AG10803 (cell line): ENCODE data around the gene SUPT3H.

Experiments
- DNase-seq: peaks from one replicate; pipeline ENCODE4 v3.0.0; 2010; ENCODE audit warnings: low read depth
- H3K4me3 ChIP-seq: 2 replicates; pipeline ENCODE4 v1.5.1; 2011; ENCODE audit warnings: mild to moderate bottlenecking, low read length, control low read depth
- CTCF ChIP-seq: conservative IDR thresholded peaks from 2 replicates; pipeline ENCODE4 v1.5.1; 2011; ENCODE audit warnings: mild to moderate bottlenecking, low read length, control low read depth, inconsistent platforms

The SUPT3H gene

GRCh38 chr6:45138765-45139164, 239.0 kb downstream of the SUPT3H start:
- DNase-seq = no peak
- TF ChIP-seq CTCF = no peak
- H3K4me3 ChIP-seq = no peak overlapping the region

GRCh38 chr6:45136495-45136894, 241.2 kb downstream of the SUPT3H start:
- no peak for TF ChIP-seq CTCF
- DNase-seq = no peak
- H3K4me3 ChIP-seq = no peak overlapping the region

GRCh38 chr6:45132658-45133294, 245.0 kb downstream of the SUPT3H start:
- no peak for TF ChIP-seq CTCF
- DNase-seq = no peak
- no peak overlapping the region for H3K4me3 ChIP-seq

GRCh38 chr6:45132059-45132458, 245.7 kb downstream of the SUPT3H start:
- peak; percentile 35 for DNase-seq
- TF ChIP-seq CTCF = no peak
- no peak overlapping the region for H3K4me3 ChIP-seq

- H3K4me3 ChIP-seq = no peak overlapping the region
- TF ChIP-seq CTCF = no peak
- DNase-seq = no peak
These were observed 248.7 kb downstream of the SUPT3H start for GRCh38 chr6:45129051-45129450.

GRCh38 chr6:45127185-45127584, 250.5 kb downstream of the SUPT3H start:
- TF ChIP-seq CTCF = no peak
- no peak for DNase-seq
- H3K4me3 ChIP-seq = no peak overlapping the region

GRCh38 chr6:45126033-45126432, 251.7 kb downstream of the SUPT3H start:
- DNase-seq = no peak

More at GRCh38 chr6:45126033-45126432, 251.7 kb downstream of the SUPT3H start:
- no peak for TF ChIP-seq CTCF
- no peak overlapping the region for H3K4me3 ChIP-seq
